PFSK-1 (cell line): ENCODE measurements around the gene EPHB6.

ENCODE experiments used
- FOXP2 ChIP-seq: optimal IDR thresholded peaks from 2 replicates; pipeline ENCODE3; 2011; ENCODE audit warnings: borderline replicate concordance, control low read depth, inconsistent platforms; ENCODE audit not compliant: insufficient read depth; ENCODE audit errors: extremely low read length, extremely low read depth
- POLR2AphosphoS5 ChIP-seq: IDR thresholded peaks from 2 replicates; pipeline ENCODE4 v1.6.1; 2012; ENCODE audit warnings: low read depth, mild to moderate bottlenecking, control low read depth, low read length, moderate library complexity
- REST ChIP-seq, 2 experiments: IDR thresholded peaks; 2 replicates each; pipeline versions ENCODE4 v1.6.1 to v1.8.0; 2011 to 2012; ENCODE audit warnings: low read depth in 2 of 2, low read length in 2 of 2, control low read depth in 1 of 2, inconsistent platforms in 1 of 2, mild to moderate bottlenecking in 1 of 2, moderate library complexity in 1 of 2; ENCODE audit not compliant: insufficient read depth in 1 of 2
- SIN3A ChIP-seq: IDR thresholded peaks from 2 replicates; pipeline ENCODE4 v1.6.1; 2012; ENCODE audit warnings: mild to moderate bottlenecking, low read length, moderate library complexity, borderline replicate concordance; ENCODE audit not compliant: insufficient read depth
- TAF1 ChIP-seq: IDR thresholded peaks from 2 replicates; pipeline ENCODE4 v1.6.1; 2012; ENCODE audit warnings: low read length, control low read depth, borderline replicate concordance; ENCODE audit not compliant: insufficient read depth

Gene EPHB6

DNA sequence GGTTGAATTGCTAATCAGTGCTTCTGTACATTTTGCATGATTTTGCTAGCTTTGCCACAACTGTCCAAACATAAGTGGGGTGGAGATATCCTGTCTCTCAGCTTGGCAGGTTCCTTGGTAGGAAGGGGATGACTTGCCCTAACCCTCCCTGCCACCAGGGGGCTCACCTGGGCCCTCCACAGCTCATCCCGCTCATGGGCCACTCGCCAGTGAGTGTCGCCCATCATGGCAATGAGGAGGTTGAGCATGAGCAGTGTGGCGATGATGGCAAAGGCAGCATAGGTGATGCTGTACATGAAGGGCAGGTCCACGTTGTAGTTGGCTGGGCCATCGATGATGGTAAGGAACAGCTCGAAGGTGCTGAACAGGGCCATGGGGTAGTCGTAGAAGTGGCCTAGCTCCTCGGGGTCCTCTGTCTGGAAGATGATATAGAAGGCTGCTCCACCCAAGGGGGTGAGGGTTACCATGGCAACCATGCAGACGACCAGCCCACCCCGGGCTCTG lies 18.5 kb downstream of the EPHB6 start:
- TF ChIP-seq TAF1: no peak
- no peak for TF ChIP-seq POLR2AphosphoS5
- no peak for TF ChIP-seq REST (IDR thresholded peaks at IDR 0.05; ENCODE audit: insufficient read depth in 1 of 2, low read depth in 2 of 2, low read length in 2 of 2)
- no peak for TF ChIP-seq SIN3A
- no peak for TF ChIP-seq FOXP2

- TF ChIP-seq REST (IDR thresholded peaks at IDR 0.05; ENCODE audit: insufficient read depth in 1 of 2, low read depth in 2 of 2, low read length in 2 of 2) (no peak), SIN3A (no peak), TAF1 (no peak), FOXP2 (no peak), POLR2AphosphoS5 (no peak)
Measured at GRCh38 chr7:142873871-142874270, 19.0 kb downstream of the EPHB6 start.

- TF ChIP-seq FOXP2 (no peak), TAF1 (no peak), REST (IDR thresholded peaks at IDR 0.05; ENCODE audit: insufficient read depth in 1 of 2, low read depth in 2 of 2, low read length in 2 of 2) (no peak), POLR2AphosphoS5 (no peak), SIN3A (no peak)
Measured at GRCh38 chr7:142874409-142874808, 19.5 kb downstream of the EPHB6 start.

GRCh38 chr7:142874837-142875236 lies 20.0 kb downstream of the EPHB6 start:
- TF ChIP-seq POLR2AphosphoS5: no peak
- TF ChIP-seq SIN3A: no peak
- TF ChIP-seq REST (IDR thresholded peaks at IDR 0.05; ENCODE audit: insufficient read depth in 1 of 2, low read depth in 2 of 2, low read length in 2 of 2): no peak

- TF ChIP-seq FOXP2: no peak
- no peak for TF ChIP-seq POLR2AphosphoS5
- TF ChIP-seq SIN3A: no peak
- TF ChIP-seq TAF1: no peak
- no peak for TF ChIP-seq REST (IDR thresholded peaks at IDR 0.05; ENCODE audit: insufficient read depth in 1 of 2, low read depth in 2 of 2, low read length in 2 of 2)
Measured at GRCh38 chr7:142875456-142875855, 20.6 kb downstream of the EPHB6 start.
